Effector memory CD4-positive, alpha-beta T cell (primary cell): Measurements from ENCODE around the gene PROZ.

Source experiments
- DNase-seq, 3 donors: peaks; one replicate each; pipeline ENCODE4 v3.0.0-alpha.2; 2020
- H3K27ac ChIP-seq: 2 replicates; pipeline ENCODE4 v1.7.0; 2013; ENCODE audit warnings: mild to moderate bottlenecking, low read length, moderate library complexity; ENCODE audit not compliant: insufficient read depth, poor library complexity, severe bottlenecking
- H3K27me3 ChIP-seq: replicated peaks from 2 replicates; pipeline ENCODE4 v1.7.0; 2013; ENCODE audit warnings: mild to moderate bottlenecking, low read length; ENCODE audit not compliant: insufficient read depth, control insufficient read depth, poor library complexity, severe bottlenecking
- H3K36me3 ChIP-seq: 2 replicates; pipeline ENCODE4 v1.7.0; 2013; ENCODE audit warnings: mild to moderate bottlenecking, low read length, moderate library complexity; ENCODE audit not compliant: control insufficient read depth, insufficient read depth
- H3K4me1 ChIP-seq: 2 replicates; pipeline ENCODE4 v1.7.0; 2013; ENCODE audit warnings: low read length, mild to moderate bottlenecking; ENCODE audit not compliant: control insufficient read depth, insufficient read depth, poor library complexity, severe bottlenecking
- H3K4me3 ChIP-seq: 2 replicates; pipeline ENCODE4 v1.7.0; 2013; ENCODE audit warnings: low read length, low read depth, mild to moderate bottlenecking; ENCODE audit not compliant: insufficient read depth, poor library complexity, severe bottlenecking
- H3K9me3 ChIP-seq: 2 replicates; pipeline ENCODE4 v1.7.0; 2013; ENCODE audit warnings: mild to moderate bottlenecking, low read length, moderate library complexity; ENCODE audit not compliant: control insufficient read depth

PROZ gene

DNA sequence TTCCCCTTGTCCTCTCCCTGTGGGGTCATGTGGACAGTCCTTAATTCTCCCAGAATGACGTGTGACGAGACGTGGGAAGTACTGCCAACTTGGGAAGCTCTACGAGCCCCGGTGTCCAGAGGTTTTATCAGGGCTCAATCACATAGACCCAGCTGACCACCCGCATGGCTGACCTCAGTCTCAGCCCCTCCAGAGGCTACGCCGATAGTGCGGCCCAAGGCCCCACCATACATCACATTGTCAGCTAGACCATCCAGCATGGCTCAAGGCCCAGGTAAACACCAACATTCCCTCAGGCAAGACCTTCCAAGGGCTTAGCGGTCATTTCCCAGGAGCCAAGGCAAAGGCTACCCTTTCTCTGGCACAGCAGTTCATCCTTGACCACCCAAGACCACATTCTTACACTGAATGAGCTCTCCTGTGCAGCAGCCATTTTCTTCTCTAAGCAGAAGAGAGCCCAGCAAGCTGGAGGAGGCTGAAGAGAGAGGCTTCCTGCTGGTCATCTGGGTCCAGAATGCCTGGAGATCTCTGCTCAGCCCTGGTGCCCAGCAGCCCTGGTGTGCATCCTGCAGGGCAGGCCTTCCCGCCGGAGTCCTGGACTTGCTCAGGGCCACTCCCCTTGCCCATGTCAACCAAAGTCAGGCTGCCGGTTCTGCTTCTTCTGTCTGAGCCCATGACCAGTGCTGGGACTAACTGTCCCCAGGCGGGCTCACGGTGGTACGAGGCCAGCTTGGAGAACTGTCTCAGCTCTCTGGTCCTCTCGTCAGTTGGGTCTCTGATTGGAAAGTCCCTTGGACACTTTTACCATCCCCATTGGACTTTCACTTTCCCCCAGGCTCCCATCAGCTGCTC is 43.7 kb upstream of the PROZ start:
- Histone ChIP-seq H3K9me3 (no peaks in the 10 kb centered on the region), H3K4me3 (no peak overlapping the region), H3K27me3 (peaks cover 6% of the 10 kb centered on the region), H3K27ac (no peak overlapping the region), H3K36me3 (no peaks in the 10 kb centered on the region), H3K4me1 (peaks cover 8% of the 10 kb centered on the region)
- no peak for DNase-seq

GRCh38 chr13:113115363-113116205 is 42.9 kb upstream of the PROZ start:
- DNase-seq: no peak
- H3K27me3 ChIP-seq: no peaks in the 10 kb centered on the region

DNA sequence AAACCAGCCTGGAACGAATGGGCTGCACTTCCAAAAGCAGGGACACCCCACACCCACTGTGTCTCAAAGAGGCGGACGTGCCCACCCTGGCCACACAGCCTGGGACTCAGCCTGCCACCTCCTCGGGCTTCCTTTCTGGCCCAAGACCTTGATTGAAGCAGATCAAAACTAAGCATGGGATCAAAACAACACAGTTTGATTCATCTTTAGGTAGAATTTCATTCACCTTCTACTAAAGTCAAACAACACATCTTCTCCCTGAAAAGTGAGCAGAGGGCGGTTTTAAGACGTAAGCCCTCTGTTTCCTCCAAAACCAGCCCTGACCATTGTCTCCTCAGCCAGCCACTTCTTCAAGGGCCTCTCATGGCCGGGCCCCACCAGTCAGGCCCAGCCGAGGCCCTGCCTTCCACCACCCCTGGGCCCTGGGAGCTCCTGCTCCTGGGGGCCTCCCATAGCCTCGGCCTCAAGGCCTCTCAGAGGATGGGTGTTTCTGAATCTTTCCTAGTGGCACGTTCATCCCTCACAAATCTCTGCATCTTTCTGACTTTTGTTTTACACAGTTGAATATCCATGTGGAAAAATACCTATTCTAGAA is 42.1 kb upstream of the PROZ start:
- Histone ChIP-seq H3K27ac (no peak overlapping the region), H3K36me3 (no peaks in the 10 kb centered on the region), H3K9me3 (no peaks in the 10 kb centered on the region), H3K4me3 (no peak overlapping the region), H3K4me1 (no peaks in the 10 kb centered on the region), H3K27me3 (no peaks in the 10 kb centered on the region)
- DNase-seq: no peak

More at GRCh38 chr13:113115363-113116205, 42.9 kb upstream of the PROZ start:
- Histone ChIP-seq H3K4me3 (no peak overlapping the region), H3K4me1 (peaks cover 2% of the 10 kb centered on the region), H3K36me3 (no peaks in the 10 kb centered on the region), H3K27ac (no peak overlapping the region), H3K9me3 (no peaks in the 10 kb centered on the region)

GRCh38 chr13:113116871-113117271 is 41.6 kb upstream of the PROZ start:
- Histone ChIP-seq H3K27ac (no peak overlapping the region), H3K4me3 (no peak overlapping the region), H3K36me3 (no peaks in the 10 kb centered on the region), H3K27me3 (no peaks in the 10 kb centered on the region), H3K9me3 (no peaks in the 10 kb centered on the region), H3K4me1 (no peaks in the 10 kb centered on the region)
- DNase-seq: no peak

GRCh38 chr13:113117335-113117872 is 41.0 kb upstream of the PROZ start:
- Histone ChIP-seq H3K27ac (no peak overlapping the region), H3K36me3 (no peaks in the 10 kb centered on the region), H3K9me3 (no peaks in the 10 kb centered on the region), H3K27me3 (no peaks in the 10 kb centered on the region), H3K4me3 (no peak overlapping the region), H3K4me1 (no peaks in the 10 kb centered on the region)
- DNase-seq: no peak

GRCh38 chr13:113117911-113118260 is 40.6 kb upstream of the PROZ start:
- no peaks in the 10 kb centered on the region for H3K36me3 ChIP-seq
- H3K27me3 ChIP-seq: no peaks in the 10 kb centered on the region
- no peaks in the 10 kb centered on the region for H3K4me1 ChIP-seq
- DNase-seq: no peak
- H3K9me3 ChIP-seq: no peaks in the 10 kb centered on the region
- no peak overlapping the region for H3K4me3 ChIP-seq
- no peak overlapping the region for H3K27ac ChIP-seq

GRCh38 chr13:113118261-113119021 is 40.0 kb upstream of the PROZ start:
- Histone ChIP-seq H3K27me3 (no peaks in the 10 kb centered on the region), H3K27ac (no peak overlapping the region), H3K4me3 (no peak overlapping the region), H3K36me3 (no peaks in the 10 kb centered on the region), H3K4me1 (no peaks in the 10 kb centered on the region), H3K9me3 (no peaks in the 10 kb centered on the region)
- no peak for DNase-seq

DNA sequence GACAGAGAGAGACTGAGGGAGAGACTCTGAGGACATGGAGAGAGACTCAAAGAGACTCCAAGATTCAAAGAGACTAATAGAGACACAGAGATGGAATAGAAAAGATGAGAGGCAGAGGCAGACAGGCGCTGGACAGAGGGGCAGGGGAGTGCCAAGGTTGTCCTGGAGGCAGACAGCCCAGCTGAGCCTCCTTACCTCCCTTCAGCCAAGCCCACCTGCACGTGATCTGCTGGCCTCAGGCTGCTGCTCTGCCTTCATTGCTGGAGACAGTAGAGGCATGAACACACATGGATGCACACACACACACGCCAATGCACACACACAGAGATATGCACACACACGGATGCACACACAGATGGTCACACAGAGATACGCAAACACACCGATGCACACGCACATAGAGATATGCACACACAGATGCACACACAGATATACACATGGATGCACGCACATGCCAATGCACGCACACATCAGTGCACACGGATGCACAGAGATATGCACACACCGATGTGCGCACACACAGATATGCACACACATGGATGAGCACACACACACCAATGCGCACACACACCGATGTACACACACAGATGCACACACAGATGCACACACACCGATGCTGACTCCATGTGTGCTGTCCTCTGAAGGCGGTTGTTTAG is 39.2 kb upstream of the PROZ start:
- H3K27ac ChIP-seq: no peak overlapping the region
- no peaks in the 10 kb centered on the region for H3K27me3 ChIP-seq
- no peak overlapping the region for H3K4me3 ChIP-seq
- no peaks in the 10 kb centered on the region for H3K36me3 ChIP-seq
- no peaks in the 10 kb centered on the region for H3K9me3 ChIP-seq
- DNase-seq: no peak
- H3K4me1 ChIP-seq: no peaks in the 10 kb centered on the region

DNA sequence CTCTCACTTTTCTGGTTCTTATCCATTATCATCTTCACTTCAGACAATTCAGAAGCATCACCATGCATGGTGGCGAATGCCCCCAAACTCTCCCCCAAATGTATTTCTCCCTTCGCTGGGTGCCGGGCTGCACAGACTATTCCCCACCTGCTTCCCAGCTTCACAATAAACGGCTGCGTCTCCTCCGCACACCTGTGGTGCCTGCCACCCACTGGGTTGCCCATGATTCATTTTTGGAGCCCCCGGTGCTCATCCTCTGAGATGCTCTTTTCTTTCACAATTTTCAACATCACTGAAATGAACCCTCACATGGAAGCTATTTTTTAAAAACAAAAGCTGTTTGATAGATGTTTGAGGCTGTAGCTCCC is 38.6 kb upstream of the PROZ start:
- no peaks in the 10 kb centered on the region for H3K27me3 ChIP-seq
- H3K27ac ChIP-seq: no peak overlapping the region
- H3K4me1 ChIP-seq: no peaks in the 10 kb centered on the region
- no peaks in the 10 kb centered on the region for H3K36me3 ChIP-seq
- H3K9me3 ChIP-seq: no peaks in the 10 kb centered on the region
- no peak for DNase-seq
- no peak overlapping the region for H3K4me3 ChIP-seq
